Karpas-422 (cell line): ENCODE results near the gene SNX6. TPM values are rescaled to one million over a fixed set of nuclear protein-coding genes. Genes with fewer than 3 reads are reported as not detected.

Experiments used
- DNase-seq: peaks from one replicate; pipeline ENCODE4 v3.0.0-alpha.2; 2015
- H2AFZ ChIP-seq: fragments of 200-600 bp; sonication (generic); 2 replicates; pipeline ENCODE4 v1.6.1; 2014; ENCODE audit warnings: antibody characterized with exemption, low read length, mixed read lengths
- H3K27ac ChIP-seq: fragments of 200-600 bp; sonication (generic); 2 replicates; pipeline ENCODE4 v1.5.1; 2014; ENCODE audit warnings: mild to moderate bottlenecking, low read length, moderate library complexity
- H3K27me3 ChIP-seq: fragments of 200-600 bp; sonication (generic); 2 replicates; pipeline ENCODE4 v1.6.1; 2014; ENCODE audit warnings: low read length, mixed read lengths
- H3K36me3 ChIP-seq: fragments of 200-600 bp; sonication (generic); 2 replicates; pipeline ENCODE4 v1.6.1; 2014; ENCODE audit warnings: low read length, mixed read lengths; ENCODE audit not compliant: insufficient read depth
- H3K4me1 ChIP-seq: fragments of 200-600 bp; sonication (generic); 2 replicates; pipeline ENCODE4 v1.6.1; 2014; ENCODE audit warnings: mild to moderate bottlenecking, low read length, mixed read lengths
- H3K4me2 ChIP-seq: fragments of 200-600 bp; sonication (generic); 2 replicates; pipeline ENCODE4 v1.6.1; 2014; ENCODE audit warnings: low read length, low read depth, mild to moderate bottlenecking; ENCODE audit not compliant: poor library complexity, severe bottlenecking
- H3K4me3 ChIP-seq: fragments of 200-600 bp; sonication (generic); 2 replicates; pipeline ENCODE4 v1.5.1; 2014; ENCODE audit warnings: mild to moderate bottlenecking, antibody characterized with exemption, low read length, mixed read lengths
- H3K79me2 ChIP-seq: fragments of 200-600 bp; sonication (generic); 2 replicates; pipeline ENCODE4 v1.6.1; 2014; ENCODE audit warnings: mild to moderate bottlenecking, low read length, mixed read lengths
- H3K9ac ChIP-seq: fragments of 200-600 bp; sonication (generic); 2 replicates; pipeline ENCODE4 v1.6.0; 2014; ENCODE audit warnings: low read length
- H3K9me2 ChIP-seq: fragments of 200-600 bp; sonication (generic), shearing (Covaris generic); replicated peaks from 2 replicates; pipeline ENCODE4 v1.6.0; 2014; ENCODE audit warnings: mild to moderate bottlenecking, low read length, moderate library complexity; ENCODE audit not compliant: insufficient read depth
- H3K9me3 ChIP-seq: fragments of 300-700, 200-600 bp; sonication (generic); 2 replicates; pipeline ENCODE4 v1.6.1; 2014; ENCODE audit warnings: low read length, mixed read lengths
- H4K20me1 ChIP-seq: fragments of 200-600 bp; sonication (generic); 2 replicates; pipeline ENCODE4 v1.6.1; 2014; ENCODE audit warnings: mild to moderate bottlenecking, antibody characterized with exemption, low read length, low read depth; ENCODE audit not compliant: insufficient read depth
- total RNA-seq: library from RNA; depleted of rRNA; stranded (reverse); fragments of >200 nt; shearing (Covaris generic); gene quantifications from 2 replicates; pipeline ENCODE4 v1.2.3, GENCODE V29; 2014; ENCODE audit warnings: low replicate concordance; rRNA removed

Gene SNX6
- total RNA-seq = 48.7 and 120 TPM in 2 replicates

DNA sequence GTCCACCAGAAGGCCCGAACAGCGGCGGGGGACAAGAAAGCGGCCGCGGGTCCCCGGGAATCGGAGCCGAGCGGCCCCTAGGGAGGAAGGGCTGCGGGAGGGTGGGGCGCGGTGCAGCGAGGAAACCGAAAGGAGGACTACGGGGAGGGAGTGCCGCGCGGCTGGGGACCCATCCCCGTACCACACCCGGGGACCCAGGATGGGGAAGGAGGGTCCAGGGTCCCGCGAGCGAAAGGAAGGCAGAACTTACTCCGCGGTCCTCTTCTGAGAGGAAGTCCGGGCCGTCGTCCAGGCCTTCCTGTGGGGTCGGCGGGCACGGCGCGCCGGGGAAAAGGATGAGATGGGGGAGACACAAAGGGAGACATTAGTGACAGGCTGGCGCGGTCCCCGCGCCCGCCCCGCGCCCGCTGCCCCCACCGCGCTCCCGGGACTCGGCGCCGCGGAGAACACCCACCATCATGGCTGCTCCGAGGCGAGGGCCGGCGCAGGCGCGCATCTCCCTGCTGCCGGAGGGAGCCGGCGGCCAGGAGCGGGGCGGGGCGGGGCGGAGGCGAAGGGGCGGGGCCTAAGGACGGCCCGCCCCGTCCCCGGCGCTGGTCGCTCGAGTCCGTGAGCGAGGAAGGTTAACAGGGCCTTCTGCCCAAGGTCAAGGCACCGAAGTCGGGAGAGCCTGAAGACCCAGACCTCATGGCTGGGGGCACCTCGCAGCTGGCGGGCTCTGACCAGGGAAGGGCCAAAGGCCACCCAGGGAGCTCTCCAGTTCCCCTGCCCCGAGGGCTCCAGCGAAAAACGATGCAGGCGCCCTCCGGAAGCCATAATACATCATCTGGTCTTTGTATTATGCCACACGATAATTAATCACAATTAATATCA, at the start of gene SNX6:
Gene SNX6, minus strand, starts transcription at position 492 of the 873 bp plus-strand sequence. Its CDS starts 32 bp downstream, at position 460.
- H3K27ac ChIP-seq = peak within 1 kb of the TSS; percentile 69
- peaks cover 47% of the 10 kb centered on the region for H3K79me2 ChIP-seq
- no peaks in the 10 kb centered on the region for H3K27me3 ChIP-seq
- H2AFZ ChIP-seq = peak within 1 kb of the TSS; percentile 95
- DNase-seq = peak; percentile 94
- peaks cover 4% of the 10 kb centered on the region; the same call in 1 of the 2 replicates for H4K20me1 ChIP-seq
- peaks cover 14% of the 10 kb centered on the region for H3K4me1 ChIP-seq
- peaks cover 6% of the 10 kb centered on the region; the same call in 1 of the 2 replicates for H3K36me3 ChIP-seq
- H3K9ac ChIP-seq = peak within 1 kb of the TSS; percentile 95
- no peaks in the 10 kb centered on the region for H3K9me2 ChIP-seq
- H3K4me2 ChIP-seq = peak within 1 kb of the TSS; percentile 95
- H3K4me3 ChIP-seq = peak within 1 kb of the TSS; percentile 97
- no peaks in the 10 kb centered on the region for H3K9me3 ChIP-seq

- DNase-seq = no peak
- H3K9me2 ChIP-seq = no peaks in the 10 kb centered on the region
- no peaks in the 10 kb centered on the region for H4K20me1 ChIP-seq
- no peaks in the 10 kb centered on the region; the same call in 1 of the 2 replicates for H3K27me3 ChIP-seq
- H2AFZ ChIP-seq = no peak overlapping the region
- no peak overlapping the region for H3K4me3 ChIP-seq
- no peaks in the 10 kb centered on the region for H3K36me3 ChIP-seq
- peaks cover 2% of the 10 kb centered on the region; the same call in 1 of the 2 replicates for H3K4me1 ChIP-seq
- no peaks in the 10 kb centered on the region for H3K9me3 ChIP-seq
- no peak overlapping the region for H3K4me2 ChIP-seq
- no peak overlapping the region for H3K9ac ChIP-seq
- H3K79me2 ChIP-seq = no peaks in the 10 kb centered on the region
- H3K27ac ChIP-seq = no peak overlapping the region
Measured at GRCh38 chr14:34678735-34679134, 48.8 kb upstream of the SNX6 start.

- no peak overlapping the region for H3K4me3 ChIP-seq
- H3K4me2 ChIP-seq = no peak overlapping the region
- no peak overlapping the region for H3K9ac ChIP-seq
- H3K79me2 ChIP-seq = no peaks in the 10 kb centered on the region
- H3K9me3 ChIP-seq = no peaks in the 10 kb centered on the region
- H2AFZ ChIP-seq = no peak overlapping the region
- H3K9me2 ChIP-seq = no peaks in the 10 kb centered on the region
- DNase-seq = no peak
- no peaks in the 10 kb centered on the region for H3K36me3 ChIP-seq
- H4K20me1 ChIP-seq = no peaks in the 10 kb centered on the region
- no peak overlapping the region for H3K27ac ChIP-seq
- peaks cover 2% of the 10 kb centered on the region; the same call in 1 of the 2 replicates for H3K4me1 ChIP-seq
- H3K27me3 ChIP-seq = no peaks in the 10 kb centered on the region; the same call in 1 of the 2 replicates
Measured at GRCh38 chr14:34678306-34678705, 48.4 kb upstream of the SNX6 start.

- H3K79me2 ChIP-seq = no peaks in the 10 kb centered on the region
- H4K20me1 ChIP-seq = no peaks in the 10 kb centered on the region
- H2AFZ ChIP-seq = no peak overlapping the region
- no peak overlapping the region for H3K4me2 ChIP-seq
- H3K9me3 ChIP-seq = no peaks in the 10 kb centered on the region
- no peaks in the 10 kb centered on the region for H3K36me3 ChIP-seq
- peaks cover 2% of the 10 kb centered on the region for H3K4me1 ChIP-seq
- no peak overlapping the region for H3K27ac ChIP-seq
- H3K9ac ChIP-seq = no peak overlapping the region
- no peak for DNase-seq
- no peaks in the 10 kb centered on the region for H3K27me3 ChIP-seq
- H3K4me3 ChIP-seq = no peak overlapping the region
- H3K9me2 ChIP-seq = no peaks in the 10 kb centered on the region
Measured at GRCh38 chr14:34676516-34677211, 46.7 kb upstream of the SNX6 start.

- Histone ChIP-seq H3K79me2 (no peaks in the 10 kb centered on the region), H3K36me3 (no peaks in the 10 kb centered on the region), H4K20me1 (no peaks in the 10 kb centered on the region), H3K27ac (no peak overlapping the region), H3K4me2 (no peak overlapping the region), H3K27me3 (no peaks in the 10 kb centered on the region), H3K9me2 (no peaks in the 10 kb centered on the region), H3K9me3 (no peaks in the 10 kb centered on the region), H3K9ac (no peak overlapping the region), H2AFZ (no peak overlapping the region), H3K4me3 (no peak overlapping the region), H3K4me1 (peaks cover 22% of the 10 kb centered on the region)
- DNase-seq = no peak
Measured at GRCh38 chr14:34673702-34674101, 43.8 kb upstream of the SNX6 start.

GRCh38 chr14:34671716-34672115, 41.8 kb upstream of the SNX6 start:
- Histone ChIP-seq H2AFZ (no peak overlapping the region), H3K9me2 (no peaks in the 10 kb centered on the region)

GRCh38 chr14:34668111-34668510, 38.2 kb upstream of the SNX6 start:
- H3K9ac ChIP-seq = no peak overlapping the region
- no peaks in the 10 kb centered on the region for H4K20me1 ChIP-seq
- no peak overlapping the region for H2AFZ ChIP-seq
- no peak overlapping the region for H3K4me2 ChIP-seq
- no peak overlapping the region for H3K4me3 ChIP-seq
- no peaks in the 10 kb centered on the region for H3K9me3 ChIP-seq
- no peaks in the 10 kb centered on the region for H3K27me3 ChIP-seq
- no peaks in the 10 kb centered on the region for H3K9me2 ChIP-seq
- H3K36me3 ChIP-seq = no peaks in the 10 kb centered on the region
- H3K79me2 ChIP-seq = no peaks in the 10 kb centered on the region
- H3K27ac ChIP-seq = no peak overlapping the region
- DNase-seq = no peak
- peaks cover 22% of the 10 kb centered on the region for H3K4me1 ChIP-seq

More at GRCh38 chr14:34671716-34672115, 41.8 kb upstream of the SNX6 start:
- peaks cover 22% of the 10 kb centered on the region for H3K4me1 ChIP-seq
- H3K4me3 ChIP-seq = no peak overlapping the region
- no peak for DNase-seq
- no peak overlapping the region for H3K9ac ChIP-seq
- H3K9me3 ChIP-seq = no peaks in the 10 kb centered on the region
- no peaks in the 10 kb centered on the region for H3K79me2 ChIP-seq
- no peaks in the 10 kb centered on the region for H3K36me3 ChIP-seq
- no peaks in the 10 kb centered on the region for H4K20me1 ChIP-seq
- H3K4me2 ChIP-seq = no peak overlapping the region
- H3K27ac ChIP-seq = no peak overlapping the region
- H3K27me3 ChIP-seq = no peaks in the 10 kb centered on the region

GRCh38 chr14:34667007-34667406, 37.1 kb upstream of the SNX6 start:
- Histone ChIP-seq H4K20me1 (no peaks in the 10 kb centered on the region), H3K9me3 (no peaks in the 10 kb centered on the region), H3K27ac (no peak overlapping the region), H2AFZ (no peak overlapping the region), H3K9me2 (no peaks in the 10 kb centered on the region), H3K79me2 (no peaks in the 10 kb centered on the region), H3K9ac (no peak overlapping the region), H3K4me2 (no peak overlapping the region), H3K4me3 (no peak overlapping the region), H3K4me1 (peaks cover 22% of the 10 kb centered on the region), H3K27me3 (no peaks in the 10 kb centered on the region), H3K36me3 (no peaks in the 10 kb centered on the region)
- no peak for DNase-seq
